Adipocyte (in vitro differentiated cells): ENCODE data around the gene PCMTD2.

Source experiments
- DNase-seq: peaks from one replicate; pipeline ENCODE4 v3.0.0-alpha.2; 2015; ENCODE audit warnings: low read depth
- H3K27me3 ChIP-seq: replicated peaks from 2 replicates; pipeline ENCODE4 v1.7.0; 2013; ENCODE audit warnings: mild to moderate bottlenecking, low read length, moderate library complexity; ENCODE audit not compliant: control insufficient read depth, insufficient read depth
- H3K36me3 ChIP-seq: 2 replicates; pipeline ENCODE4 v1.7.0; 2013; ENCODE audit warnings: low read length, mild to moderate bottlenecking, moderate library complexity; ENCODE audit not compliant: control insufficient read depth, insufficient read depth, severe bottlenecking
- H3K4me1 ChIP-seq: 2 replicates; pipeline ENCODE4 v1.7.0; 2013; ENCODE audit warnings: mild to moderate bottlenecking, low read length, moderate library complexity; ENCODE audit not compliant: control insufficient read depth, insufficient read depth
- H3K4me3 ChIP-seq: 2 replicates; pipeline ENCODE4 v1.7.0; 2013; ENCODE audit warnings: mild to moderate bottlenecking, low read length, moderate library complexity
- H3K9ac ChIP-seq: 2 replicates; pipeline ENCODE4 v1.7.0; 2013; ENCODE audit warnings: mild to moderate bottlenecking, low read length, moderate library complexity
- H3K9me3 ChIP-seq: 2 replicates; pipeline ENCODE4 v1.7.0; 2013; ENCODE audit warnings: mild to moderate bottlenecking, low read length, moderate library complexity; ENCODE audit not compliant: control insufficient read depth

The PCMTD2 gene

DNA sequence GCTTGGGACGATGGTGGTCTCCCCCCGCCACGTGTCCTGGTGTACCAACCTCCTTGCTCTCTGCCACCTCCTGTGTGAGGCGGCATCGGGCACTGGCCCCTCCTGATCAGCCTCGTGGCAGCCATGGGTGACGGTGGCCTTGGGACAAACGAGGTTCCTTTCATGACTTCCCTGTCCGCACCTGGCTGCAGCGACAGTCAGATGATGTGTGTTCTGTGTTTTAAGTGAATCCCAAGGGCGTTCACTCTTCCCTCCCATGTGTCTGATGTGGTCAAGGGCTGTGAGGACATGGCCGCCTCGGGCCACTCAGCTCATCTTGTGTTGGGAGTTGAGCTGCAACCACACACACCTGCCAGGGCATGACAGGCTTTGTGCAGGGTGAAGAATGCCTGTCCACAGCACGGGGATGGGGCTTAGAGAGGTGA is 30.4 kb upstream of the PCMTD2 start:
- no peak for DNase-seq
- Histone ChIP-seq H3K36me3 (no peaks in the 10 kb centered on the region), H3K9ac (no peak overlapping the region), H3K4me3 (no peak overlapping the region), H3K27me3 (peaks cover 34% of the 10 kb centered on the region), H3K9me3 (no peaks in the 10 kb centered on the region), H3K4me1 (peaks cover 18% of the 10 kb centered on the region)

GRCh38 chr20:64225828-64226598 is 29.5 kb upstream of the PCMTD2 start:
- DNase-seq = no peak
- no peak overlapping the region for H3K4me3 ChIP-seq
- H3K9ac ChIP-seq = no peak overlapping the region
- H3K27me3 ChIP-seq = peaks cover 32% of the 10 kb centered on the region
- peaks cover 18% of the 10 kb centered on the region for H3K4me1 ChIP-seq
- no peaks in the 10 kb centered on the region for H3K36me3 ChIP-seq
- no peaks in the 10 kb centered on the region for H3K9me3 ChIP-seq

DNA sequence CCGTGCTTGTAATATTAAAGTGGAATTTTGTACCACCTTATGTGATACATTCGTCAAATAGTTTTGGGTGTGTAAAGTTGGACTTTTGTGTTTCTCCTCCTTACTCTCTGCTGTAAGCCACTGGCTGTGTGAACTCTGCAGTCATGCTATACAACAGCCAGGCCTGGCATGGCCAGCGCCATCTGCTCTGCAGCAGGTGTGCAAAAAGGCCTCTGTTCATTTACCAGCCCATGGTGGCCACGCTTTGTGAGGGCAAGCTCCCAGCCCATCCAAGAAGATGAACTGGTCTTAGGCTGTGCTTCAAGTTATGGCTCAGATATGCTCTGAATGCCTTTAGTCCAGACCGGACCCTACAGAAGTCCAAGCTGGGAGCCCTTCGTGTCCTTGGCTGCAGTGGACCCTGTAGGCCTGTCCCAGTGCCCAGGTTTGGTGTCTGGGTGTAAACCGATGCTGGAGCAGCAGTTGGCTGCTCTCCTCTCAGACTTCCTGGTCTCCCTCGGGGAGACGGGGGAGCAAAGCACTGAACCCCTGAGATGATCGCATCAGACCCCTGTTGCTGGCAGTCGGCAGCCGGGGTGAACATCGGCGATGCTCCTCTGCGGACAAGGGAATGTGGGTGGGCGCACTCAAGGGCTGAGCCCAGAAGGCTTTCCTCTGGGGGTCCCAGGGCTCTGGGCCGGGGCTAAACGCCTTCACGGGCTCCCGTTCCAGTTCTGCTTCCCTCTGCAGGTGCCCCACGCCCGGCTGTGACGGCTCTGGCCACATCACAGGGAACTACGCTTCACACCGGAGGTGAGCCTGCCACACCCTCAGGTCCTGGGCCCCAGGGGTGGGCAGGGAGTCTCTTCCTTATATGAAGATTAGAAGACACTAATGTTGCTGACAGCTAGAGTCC is 28.6 kb upstream of the PCMTD2 start:
- no peak overlapping the region for H3K9ac ChIP-seq
- H3K4me1 ChIP-seq = peaks cover 18% of the 10 kb centered on the region
- no peaks in the 10 kb centered on the region for H3K36me3 ChIP-seq
- peaks cover 32% of the 10 kb centered on the region for H3K27me3 ChIP-seq
- H3K9me3 ChIP-seq = no peaks in the 10 kb centered on the region
- no peak overlapping the region for H3K4me3 ChIP-seq
- DNase-seq = no peak

DNA sequence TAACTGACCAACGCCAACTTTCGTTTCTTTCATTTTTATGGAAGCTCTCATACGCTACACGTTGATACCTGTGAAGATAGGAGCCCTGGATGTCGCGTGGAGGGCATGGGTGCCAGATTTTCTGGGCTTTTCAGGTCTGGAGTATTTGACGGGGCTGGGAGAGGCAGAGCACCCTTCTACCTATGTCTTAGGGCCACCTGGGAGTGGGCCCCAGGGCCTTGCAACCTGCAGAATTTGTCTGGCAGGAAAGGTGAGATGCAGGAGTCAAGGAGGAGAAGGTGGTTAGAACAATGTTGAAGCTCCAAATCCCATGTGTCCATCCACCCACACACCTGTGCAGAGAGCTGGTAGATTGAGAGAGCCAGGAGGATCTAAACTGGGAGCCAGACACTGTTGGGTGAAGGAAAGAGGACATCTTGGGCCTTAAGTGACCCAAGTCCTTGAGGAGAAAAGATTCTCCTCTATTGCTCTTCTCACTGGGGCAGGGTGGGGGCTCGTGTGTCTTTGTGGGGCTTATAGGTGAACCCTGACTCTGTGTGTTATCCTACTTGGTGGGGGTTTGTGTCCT is 27.4 kb upstream of the PCMTD2 start:
- no peak for DNase-seq
- Histone ChIP-seq H3K9ac (no peak overlapping the region), H3K9me3 (no peaks in the 10 kb centered on the region), H3K27me3 (peaks cover 32% of the 10 kb centered on the region), H3K4me3 (no peak overlapping the region), H3K4me1 (peaks cover 18% of the 10 kb centered on the region), H3K36me3 (no peaks in the 10 kb centered on the region)

DNA sequence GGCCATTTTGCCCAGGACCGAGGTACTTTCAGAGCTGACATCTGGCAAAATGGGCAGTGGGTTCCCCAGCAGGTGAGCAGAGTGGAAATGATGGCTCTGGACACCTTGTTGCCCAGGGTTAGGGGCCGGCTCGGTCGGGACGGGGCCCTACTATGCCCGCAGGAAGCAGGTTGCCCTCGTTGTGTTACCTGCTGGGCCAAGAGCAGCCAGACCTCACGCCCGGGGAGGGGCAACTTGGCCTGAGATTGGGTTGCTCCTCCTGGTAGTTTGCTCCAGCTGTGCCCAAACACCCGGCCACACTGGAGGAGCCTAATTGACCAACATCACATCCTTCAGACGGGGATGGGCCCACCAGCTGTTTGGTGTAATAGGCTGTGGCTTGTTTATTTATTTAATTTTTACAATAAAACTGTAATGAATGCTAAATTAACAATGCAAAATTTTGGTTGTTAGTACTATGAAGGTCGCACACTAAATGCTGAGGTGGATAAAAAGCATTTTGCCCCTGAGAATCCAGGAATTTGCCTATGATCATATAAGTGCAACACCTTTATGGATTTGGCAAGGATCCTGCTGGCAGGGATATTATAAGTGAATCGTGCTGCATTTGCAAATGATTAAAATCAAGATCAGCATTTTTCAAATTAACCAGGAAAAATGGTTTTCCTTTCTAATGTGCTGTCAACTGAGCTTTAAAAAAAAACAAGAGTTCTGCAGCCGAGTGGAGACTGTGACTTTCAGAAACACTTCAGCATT is 26.6 kb upstream of the PCMTD2 start:
- Histone ChIP-seq H3K4me1 (peaks cover 12% of the 10 kb centered on the region), H3K4me3 (no peak overlapping the region), H3K36me3 (no peaks in the 10 kb centered on the region), H3K27me3 (peaks cover 32% of the 10 kb centered on the region), H3K9ac (no peak overlapping the region), H3K9me3 (no peaks in the 10 kb centered on the region)
- no peak for DNase-seq

DNA sequence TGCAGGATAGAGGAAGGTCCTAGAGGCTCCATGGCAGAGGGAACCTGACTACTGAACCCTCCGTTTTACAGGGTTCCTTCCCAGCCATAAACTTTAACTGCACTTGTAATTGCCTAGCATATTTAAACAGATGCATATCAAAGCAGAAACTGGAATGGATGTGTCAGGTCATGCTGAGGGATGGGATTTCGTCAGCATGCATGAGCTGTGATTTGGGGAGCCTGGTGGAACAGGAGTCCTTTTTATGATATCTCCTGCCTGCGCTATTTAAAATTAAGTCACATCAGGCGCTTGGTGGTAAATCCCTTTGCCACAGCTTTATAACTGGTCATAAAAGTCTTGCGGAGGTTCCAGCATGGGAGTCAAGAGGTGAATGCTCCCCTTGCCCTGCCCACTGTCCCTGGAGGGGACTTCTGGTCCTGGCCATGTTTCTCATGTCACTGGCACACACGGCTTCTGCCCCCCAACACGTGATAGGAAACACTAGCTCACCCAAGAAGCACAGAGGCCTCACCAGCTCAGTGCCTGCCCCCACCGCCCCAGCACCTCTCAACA is 26.0 kb upstream of the PCMTD2 start:
- no peaks in the 10 kb centered on the region for H3K36me3 ChIP-seq
- no peak overlapping the region for H3K4me3 ChIP-seq
- H3K9me3 ChIP-seq = no peaks in the 10 kb centered on the region
- no peak overlapping the region for H3K9ac ChIP-seq
- H3K27me3 ChIP-seq = peaks cover 32% of the 10 kb centered on the region
- peaks cover 5% of the 10 kb centered on the region for H3K4me1 ChIP-seq
- no peak for DNase-seq

DNA sequence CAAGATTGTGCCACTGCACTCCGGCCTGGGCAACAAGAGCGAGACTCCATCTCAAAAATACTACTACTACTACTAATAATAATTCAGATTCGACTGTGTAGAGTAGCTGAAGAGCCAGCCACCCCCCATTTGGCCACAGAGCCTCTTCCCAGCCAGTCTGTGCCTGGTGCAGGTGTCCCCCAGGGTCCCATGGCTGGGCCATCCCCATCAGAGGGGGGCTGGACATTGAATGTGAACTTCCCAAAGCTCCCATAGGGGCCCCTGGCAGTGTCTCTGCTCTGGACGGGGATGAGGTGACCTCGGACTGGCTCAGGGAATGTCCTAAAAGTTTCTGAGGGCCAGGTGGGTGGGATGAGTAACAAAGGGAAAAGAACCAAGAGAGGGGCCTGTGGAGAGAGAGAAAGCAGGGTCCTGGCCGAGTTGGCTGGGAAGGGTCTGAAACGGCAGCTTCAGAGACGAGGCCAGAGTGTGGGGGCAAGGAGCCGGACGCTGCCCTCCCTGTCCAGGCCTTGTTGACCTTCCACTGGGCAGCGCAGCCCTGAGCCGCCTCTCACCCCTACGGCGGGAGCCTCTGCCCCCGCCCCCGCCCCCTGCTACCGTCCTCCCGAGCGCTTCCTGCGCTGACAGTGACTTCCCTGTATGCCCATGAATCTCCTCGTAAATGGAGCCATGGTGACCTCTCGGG is 24.9 kb upstream of the PCMTD2 start:
- no peak overlapping the region for H3K9ac ChIP-seq

DNA sequence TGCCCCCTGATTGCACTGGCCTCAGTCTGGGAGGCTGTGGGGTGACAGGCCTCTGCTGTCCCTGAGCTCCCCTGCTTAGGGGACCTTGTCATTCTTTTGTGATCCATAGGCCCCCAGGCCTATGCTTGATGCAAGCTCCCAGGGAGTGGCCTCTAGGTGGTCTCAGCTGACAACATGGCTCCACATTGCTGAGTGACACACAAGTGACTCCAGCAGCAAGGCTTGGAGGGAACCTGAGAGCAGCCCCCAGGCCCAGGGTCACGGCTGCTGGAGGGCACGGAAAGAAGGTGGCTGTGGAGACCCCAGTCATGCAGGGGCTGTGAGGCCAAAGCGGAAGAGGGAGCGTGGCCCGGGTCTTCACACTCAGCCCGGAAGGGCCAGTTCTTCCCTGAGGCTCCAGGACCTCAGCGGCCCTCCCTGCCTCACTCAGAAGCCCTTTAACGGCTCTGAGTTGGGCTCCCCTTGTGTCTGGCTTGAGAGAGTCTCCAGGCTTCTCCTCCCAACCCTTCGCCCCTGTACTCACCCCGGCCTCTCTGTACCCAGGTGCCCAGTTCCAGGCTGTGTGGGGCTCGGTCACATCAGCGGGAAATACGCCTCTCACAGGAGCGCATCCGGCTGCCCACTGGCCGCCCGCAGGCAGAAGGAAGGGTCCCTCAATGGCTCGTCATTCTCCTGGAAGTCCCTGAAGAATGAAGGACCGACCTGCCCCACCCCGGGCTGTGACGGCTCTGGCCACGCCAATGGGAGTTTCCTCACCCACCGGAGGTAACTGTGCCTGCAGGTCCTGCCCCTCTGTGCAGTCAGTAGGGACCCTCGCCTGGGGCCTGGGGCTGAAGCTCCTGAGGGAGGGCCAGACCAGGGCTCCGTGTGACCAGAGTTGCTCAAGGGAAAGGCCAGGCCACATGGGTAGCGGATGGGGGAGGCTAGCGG is 23.7 kb upstream of the PCMTD2 start:
- DNase-seq = no peak
- H3K9me3 ChIP-seq = no peaks in the 10 kb centered on the region
- H3K4me1 ChIP-seq = no peaks in the 10 kb centered on the region
- H3K9ac ChIP-seq = no peak overlapping the region
- H3K4me3 ChIP-seq = no peak overlapping the region
- peaks cover 28% of the 10 kb centered on the region for H3K27me3 ChIP-seq
- no peaks in the 10 kb centered on the region for H3K36me3 ChIP-seq

More for the DNA sequence above, 24.9 kb upstream of the PCMTD2 start:
- Histone ChIP-seq H3K4me3 (no peak overlapping the region), H3K9me3 (no peaks in the 10 kb centered on the region), H3K36me3 (no peaks in the 10 kb centered on the region), H3K27me3 (peaks cover 32% of the 10 kb centered on the region), H3K4me1 (no peaks in the 10 kb centered on the region)
- no peak for DNase-seq

DNA sequence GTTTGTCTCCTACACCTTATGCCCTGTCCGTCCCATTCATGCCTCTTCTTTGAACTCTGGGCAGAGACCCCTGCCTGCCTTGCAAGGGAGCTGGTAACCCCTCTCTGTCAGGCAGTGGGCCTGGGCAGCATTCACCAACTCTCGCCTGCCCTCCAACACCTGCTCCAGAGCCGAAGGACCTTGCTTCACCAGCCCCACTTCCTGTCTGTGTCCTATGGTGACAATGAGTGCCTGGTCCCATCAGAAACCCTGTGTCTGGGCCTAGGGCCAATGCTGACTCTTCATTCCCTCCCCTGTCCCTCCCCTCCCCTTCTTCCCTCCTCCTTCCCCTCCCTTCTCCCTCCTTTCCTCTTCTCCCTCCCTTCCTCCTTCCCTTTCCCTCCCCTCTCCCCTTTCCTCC is 22.8 kb upstream of the PCMTD2 start:
- DNase-seq = no peak
- Histone ChIP-seq H3K4me3 (no peak overlapping the region), H3K9me3 (no peaks in the 10 kb centered on the region), H3K9ac (no peak overlapping the region), H3K36me3 (no peaks in the 10 kb centered on the region), H3K4me1 (no peaks in the 10 kb centered on the region), H3K27me3 (peaks cover 25% of the 10 kb centered on the region)
